A549 treated with Mapracorat at 1 μM for 4 hours (cell line): ENCODE data around the gene ANKS3. TPM values are rescaled to one million over a fixed set of nuclear protein-coding genes. Genes with fewer than 3 reads are reported as not detected.

ENCODE experiments used
- total RNA-seq: library from RNA; stranded (reverse); fragments of 200-300 nt; extraction: Qiagen RNA extraction; gene quantifications from 5 replicates; pipeline ENCODE4 v1.2.3, GENCODE V29; 2022

The ANKS3 gene, protein sequence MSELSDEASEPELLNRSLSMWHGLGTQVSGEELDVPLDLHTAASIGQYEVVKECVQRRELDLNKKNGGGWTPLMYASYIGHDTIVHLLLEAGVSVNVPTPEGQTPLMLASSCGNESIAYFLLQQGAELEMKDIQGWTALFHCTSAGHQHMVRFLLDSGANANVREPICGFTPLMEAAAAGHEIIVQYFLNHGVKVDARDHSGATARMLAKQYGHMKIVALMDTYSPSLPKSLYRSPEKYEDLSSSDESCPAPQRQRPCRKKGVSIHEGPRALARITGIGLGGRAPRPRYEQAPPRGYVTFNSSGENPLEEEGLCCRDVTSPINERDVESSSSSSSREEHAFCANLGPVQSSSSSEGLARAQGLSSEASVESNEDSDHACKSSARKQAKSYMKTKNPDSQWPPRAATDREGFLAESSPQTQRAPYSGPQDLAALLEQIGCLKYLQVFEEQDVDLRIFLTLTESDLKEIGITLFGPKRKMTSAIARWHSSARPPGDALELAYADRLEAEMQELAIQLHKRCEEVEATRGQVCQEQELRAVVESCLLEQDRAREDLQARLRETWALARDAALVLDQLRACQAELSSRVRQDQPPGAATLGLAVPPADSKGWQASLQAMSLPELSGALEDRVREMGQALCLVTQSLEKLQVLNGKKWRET
- total RNA-seq = 21.0 to 28.8 TPM (median 27.7 TPM) in 5 replicates

DNA sequence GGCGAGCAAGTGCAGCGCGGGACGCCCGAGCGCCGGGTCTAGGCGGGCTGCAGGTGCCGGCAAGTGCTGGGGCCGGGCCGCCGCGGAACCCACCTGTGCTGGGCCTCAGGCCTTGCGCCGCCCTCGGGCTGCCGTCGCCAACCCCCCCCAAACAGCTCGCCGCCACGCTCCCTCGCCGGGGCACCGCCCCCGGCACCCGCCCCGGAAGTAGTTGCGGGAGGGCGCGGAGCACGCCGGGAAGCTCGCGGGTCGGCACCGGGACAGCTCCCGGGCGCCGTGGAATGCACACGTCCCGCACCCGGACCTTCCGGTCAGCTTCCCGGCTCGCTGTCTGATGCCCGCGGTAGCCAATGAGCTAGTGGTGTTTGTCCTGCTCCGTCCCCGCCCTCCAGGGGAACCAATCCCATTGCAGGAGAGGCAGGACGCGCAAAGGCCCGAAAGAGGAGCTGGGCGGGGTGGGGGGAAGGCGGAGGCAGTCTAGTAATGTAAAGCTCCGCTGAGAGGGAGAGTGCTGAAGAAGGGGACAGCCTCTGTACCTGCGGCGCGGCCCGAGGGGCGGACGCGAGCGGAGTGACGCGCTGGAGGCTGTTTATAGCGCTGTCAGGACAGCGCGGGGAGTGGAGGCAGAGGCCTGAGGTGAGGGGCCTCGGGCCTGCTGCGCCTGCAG is at the start of gene ANKS3, which contains the start of gene DNAAF8:
Gene ANKS3 (minus strand): TSS at position 209 of the 667 bp plus-strand sequence. CDS start 4,122 bp downstream, outside the sequence.
Gene DNAAF8 (plus strand): TSS at position 475 of the 667 bp plus-strand sequence. CDS start 1,978 bp downstream, outside the sequence.

DNA sequence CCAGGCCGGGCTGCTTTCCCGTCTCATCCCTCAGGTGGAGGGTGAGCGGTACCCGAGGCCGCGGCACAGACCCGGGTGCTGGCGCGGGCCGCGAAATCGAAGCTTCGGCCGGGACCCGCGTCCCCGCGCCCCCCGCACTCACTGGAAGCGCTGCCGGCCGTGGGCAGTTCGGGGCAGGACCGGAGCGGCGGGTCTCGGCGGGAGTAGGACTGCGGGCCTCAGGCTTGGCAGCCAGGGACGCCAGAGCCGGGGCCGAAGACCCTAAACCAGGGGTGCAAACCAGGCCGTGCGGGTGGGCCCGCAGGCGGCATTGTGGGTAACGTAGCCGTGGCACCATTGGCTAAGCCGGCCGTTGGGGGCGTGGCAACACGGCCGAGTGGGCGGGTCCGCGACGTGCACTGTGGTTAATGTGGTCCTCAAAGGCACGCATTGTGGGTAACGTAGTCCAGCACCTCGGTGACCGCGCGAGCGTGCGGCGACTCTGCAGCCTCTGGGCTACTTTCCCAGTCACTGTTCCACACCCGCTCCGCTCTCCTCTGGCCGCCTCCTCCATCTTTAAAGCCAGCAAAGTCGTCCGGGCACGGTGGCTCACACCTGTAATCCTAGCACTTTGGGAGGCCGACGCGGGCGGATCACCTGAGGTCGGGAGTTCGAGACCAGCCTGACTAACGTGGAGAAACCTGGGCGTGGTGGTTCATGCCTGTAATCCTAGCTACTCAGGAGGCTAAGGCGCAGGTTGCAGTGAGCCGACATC is 33.0 kb upstream of the ANKS3 start, which contains the start of gene ZNF500:
Gene ZNF500 (minus strand): TSS at position 288 of the 754 bp plus-strand sequence. CDS start 1,184 bp downstream, outside the sequence.

GRCh38 chr16:4693296-4693955 is 40.6 kb downstream of the ANKS3 start, which contains the start of gene NUDT16L1:
TSS of gene NUDT16L1 (plus strand) at chr16:4693562. CDS start at chr16:4693727, 165 bp downstream.

Other genes with a start within 250 kb of the ANKS3 start
- gene CDIP1, start 195.5 kb downstream of the ANKS3 start, total RNA-seq = 12.4 to 15.9 TPM (median 13.8 TPM) in 5 replicates
- 0.03 to 0.06 TPM (median 0.05 TPM) in 3 of 5 replicates, not detected in the others for gene C16orf96, start 177.9 kb downstream of the ANKS3 start, total RNA-seq
- 36.4 to 66.1 TPM (median 59.6 TPM) in 5 replicates for gene UBALD1, start 119.4 kb downstream of the ANKS3 start, total RNA-seq
- 34.3 to 43.9 TPM (median 40.1 TPM) in 5 replicates for gene MGRN1, start 109.4 kb downstream of the ANKS3 start, total RNA-seq
- 15.8 to 26.7 TPM (median 25.1 TPM) in 5 replicates for gene NUDT16L1, start 40.7 kb downstream of the ANKS3 start, total RNA-seq
- gene DNAAF8, start 266 bp upstream of the ANKS3 start, total RNA-seq = 0.87 to 2.6 TPM (median 1.6 TPM) in 5 replicates
- gene ZNF500, start 32.9 kb upstream of the ANKS3 start, total RNA-seq = 6.4 to 9.1 TPM (median 8.4 TPM) in 5 replicates
- gene SEPTIN12, start 54.1 kb upstream of the ANKS3 start, total RNA-seq = not detected in 5 replicates
- not detected in 5 replicates for gene SMIM22, start 61.1 kb upstream of the ANKS3 start, total RNA-seq
- 10.6 to 17.8 TPM (median 13.9 TPM) in 5 replicates for gene ROGDI, start 68.4 kb upstream of the ANKS3 start, total RNA-seq
- gene GLYR1, start 113.0 kb upstream of the ANKS3 start, total RNA-seq = 32.9 to 43.4 TPM (median 40.3 TPM) in 5 replicates
- 23.7 to 29.7 TPM (median 27.9 TPM) in 5 replicates for gene UBN1, start 113.2 kb upstream of the ANKS3 start, total RNA-seq
- gene PPL, start 202.9 kb upstream of the ANKS3 start, total RNA-seq = 3.4 to 4.6 TPM (median 3.8 TPM) in 5 replicates
- gene SEC14L5, start 224.1 kb upstream of the ANKS3 start, total RNA-seq = 0.02 to 0.10 TPM (median 0.03 TPM) in 3 of 5 replicates, not detected in the others